Colon (tissue), 2 donors: ENCODE data around the gene MAP6.
"Not testable (repeated sequence)": the region's sequence is repeated elsewhere in the genome, so short reads cannot be mapped to it uniquely, and the experiment has no call there.

ENCODE experiments used
- FAIRE-seq: peaks from 2 replicates; lab custom pipeline; 2012; peaks lifted over from hg19 to GRCh38; lab: Jason Lieb, UNC
- donor health status: control.
- donor health status: control.

MAP6 gene

DNA sequence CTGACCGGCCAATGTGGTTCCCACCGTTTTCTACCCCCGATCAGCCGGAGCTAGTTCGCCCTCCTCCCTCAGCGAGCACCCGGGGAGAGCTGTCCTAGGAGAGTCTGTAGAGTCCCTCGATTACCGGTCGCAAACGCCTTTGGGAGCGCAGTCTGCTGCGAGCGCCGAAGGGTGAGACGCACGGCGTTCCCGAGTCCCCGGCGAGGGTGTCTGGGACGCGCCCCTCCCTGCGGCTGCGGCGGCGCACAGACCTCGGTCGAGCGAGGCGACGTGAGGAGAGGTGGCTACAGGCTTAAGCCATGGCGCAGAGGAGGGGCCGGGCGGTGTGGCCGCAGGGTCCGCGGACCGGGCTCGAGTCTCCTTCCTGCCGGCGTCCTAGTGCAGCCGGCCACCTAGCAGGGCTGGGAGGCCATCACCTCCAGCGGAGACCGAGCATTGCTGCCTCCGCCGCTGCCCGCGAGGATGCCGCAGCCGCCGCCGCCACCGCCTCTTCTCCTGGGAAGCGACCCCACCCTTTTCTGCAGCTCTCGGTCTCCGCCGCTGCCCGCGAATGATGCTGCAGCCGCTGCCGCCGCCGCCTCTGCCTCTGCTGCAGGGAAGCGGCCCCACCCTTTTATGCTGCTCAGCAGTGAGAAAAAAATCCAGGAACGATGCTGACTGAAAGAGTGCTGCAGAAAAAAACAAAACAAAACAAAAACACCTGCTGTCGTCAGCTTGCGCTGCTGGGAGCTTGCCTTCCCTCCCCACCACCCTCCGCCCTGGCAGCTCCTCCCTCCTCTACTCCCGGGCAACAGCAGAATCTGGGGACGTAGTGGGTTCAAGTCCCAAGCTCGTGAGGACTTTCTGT, at the start of gene MAP6:
TSS of gene MAP6 (minus strand) at position 588 of the 847 bp plus-strand sequence. CDS start 669 bp downstream, outside the sequence.
- no peak for FAIRE-seq

DNA sequence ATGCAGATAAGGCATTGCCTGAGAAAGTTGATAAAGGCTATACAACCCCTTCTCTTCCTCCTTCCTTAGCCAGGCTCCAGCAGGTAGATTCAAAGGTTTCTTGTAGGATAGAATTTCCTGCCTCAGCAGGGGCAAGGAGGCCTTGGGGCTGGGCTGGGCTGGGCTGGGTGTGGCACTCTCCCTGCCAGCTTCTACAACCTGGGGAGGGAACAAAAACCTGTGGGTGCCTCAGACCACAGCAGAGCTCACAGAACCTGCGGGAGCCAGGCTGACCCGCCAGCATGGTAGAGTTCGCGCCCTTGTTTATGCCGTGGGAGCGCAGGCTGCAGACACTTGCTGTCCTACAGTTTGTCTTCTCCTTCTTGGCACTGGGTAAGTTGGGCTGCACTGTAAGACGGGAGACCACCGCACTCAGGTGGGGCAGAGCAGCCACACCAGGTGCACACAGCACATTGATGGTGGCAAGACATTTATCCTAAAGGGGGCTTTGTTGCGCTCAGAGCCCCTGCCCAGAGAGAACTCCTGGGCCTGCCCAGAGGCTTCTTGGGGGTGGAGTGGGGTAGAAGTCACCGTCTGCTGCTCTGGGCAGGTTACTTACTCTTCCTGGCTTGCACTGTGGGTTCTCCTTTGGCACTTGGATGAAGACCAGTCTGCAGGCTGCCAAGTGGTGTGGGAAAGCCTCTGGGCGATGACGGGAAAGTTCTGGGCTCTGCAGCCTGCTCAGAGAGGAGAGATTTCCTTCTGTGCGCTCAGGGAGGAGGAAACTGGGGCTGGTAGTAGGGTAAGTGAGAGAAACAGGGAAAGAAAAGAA, 49.0 kb upstream of the MAP6 start, which contains the start of gene MOGAT2:
TSS of gene MOGAT2 (plus strand) at position 231 of the 811 bp plus-strand sequence. CDS start at position 282, 51 bp downstream.
- no peak for FAIRE-seq

DNA sequence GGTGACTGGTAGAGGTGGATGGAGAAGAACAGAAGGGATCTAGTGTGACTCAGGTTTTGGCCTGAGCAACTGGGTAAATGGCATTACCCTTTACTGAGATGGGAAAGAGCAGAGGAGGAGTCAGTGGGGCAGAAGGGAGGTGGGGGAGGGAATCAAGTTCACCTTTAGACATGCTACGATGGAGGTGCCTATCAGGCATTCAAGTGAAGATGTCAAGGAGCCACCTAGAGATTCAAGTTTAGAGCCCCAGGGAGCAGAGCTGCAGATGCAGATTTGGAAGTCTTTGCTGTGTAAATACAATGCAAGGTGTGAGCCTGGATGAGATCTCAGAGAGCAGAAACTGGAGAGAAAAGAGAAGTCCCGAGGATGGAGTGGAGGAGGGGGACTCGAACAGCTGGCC, 47.8 kb upstream of the MAP6 start:
- FAIRE-seq: no peak

DNA sequence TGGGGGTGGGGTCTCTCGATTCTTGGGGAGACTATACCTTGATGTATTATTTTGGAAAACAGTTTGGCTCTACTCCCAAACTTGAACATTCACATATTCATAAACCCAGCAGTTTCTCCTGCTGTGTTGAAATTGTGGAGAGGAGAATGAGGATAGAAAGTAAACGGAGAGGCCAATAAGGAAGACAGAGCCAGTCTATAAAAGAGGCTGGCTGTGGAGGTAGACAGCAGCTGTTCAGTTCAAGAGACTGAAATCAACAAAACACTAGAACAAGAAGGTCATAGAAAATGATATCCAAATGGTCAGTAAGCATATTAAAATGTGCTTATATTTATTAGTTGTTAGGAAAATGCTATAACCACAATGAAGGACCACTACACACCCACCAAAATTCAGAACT, 46.9 kb upstream of the MAP6 start:
- no peak for FAIRE-seq

DNA sequence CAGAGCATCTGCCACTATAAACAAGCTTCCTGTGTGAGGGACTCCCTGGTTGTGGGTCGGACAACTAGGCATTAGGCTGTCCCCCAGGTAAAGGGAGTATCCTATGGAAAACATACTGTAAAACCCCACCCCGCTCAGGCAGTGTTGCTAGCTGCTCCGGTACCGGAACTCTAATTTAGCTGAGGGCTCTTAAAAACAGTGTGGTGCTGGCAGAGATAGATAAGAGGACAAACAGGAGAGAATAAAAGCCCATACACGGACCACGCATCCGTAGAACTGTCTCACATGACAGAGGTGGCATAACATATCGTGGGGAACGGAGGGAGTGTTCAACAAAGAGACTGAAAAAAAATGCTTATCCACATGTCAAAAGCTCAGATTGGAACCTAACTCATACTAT, 45.4 kb upstream of the MAP6 start:
- FAIRE-seq: no peak

DNA sequence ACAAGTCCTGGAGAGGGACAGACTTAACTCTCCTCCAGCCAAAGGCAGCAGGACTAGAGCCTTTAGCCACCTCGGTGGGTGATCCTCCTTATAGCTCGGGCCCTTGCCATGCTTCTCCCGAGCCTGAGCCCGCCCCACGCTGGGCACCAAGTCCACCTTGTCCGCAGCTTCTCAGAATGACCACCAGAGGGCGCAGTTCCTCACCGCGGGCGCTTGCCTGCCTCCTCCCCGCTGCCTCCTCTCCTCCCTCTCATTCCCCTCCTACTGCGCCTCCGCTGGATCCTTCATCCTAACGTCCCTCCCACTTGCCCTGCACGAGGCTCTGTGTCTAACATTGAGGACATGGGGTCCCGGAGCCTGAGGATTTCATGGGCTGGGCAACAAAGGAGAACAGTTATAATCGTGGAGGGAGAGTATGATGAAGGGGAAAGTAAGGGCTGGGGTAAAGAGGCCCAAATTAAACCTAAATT, 37.5 kb upstream of the MAP6 start:
- FAIRE-seq: no peak

DNA sequence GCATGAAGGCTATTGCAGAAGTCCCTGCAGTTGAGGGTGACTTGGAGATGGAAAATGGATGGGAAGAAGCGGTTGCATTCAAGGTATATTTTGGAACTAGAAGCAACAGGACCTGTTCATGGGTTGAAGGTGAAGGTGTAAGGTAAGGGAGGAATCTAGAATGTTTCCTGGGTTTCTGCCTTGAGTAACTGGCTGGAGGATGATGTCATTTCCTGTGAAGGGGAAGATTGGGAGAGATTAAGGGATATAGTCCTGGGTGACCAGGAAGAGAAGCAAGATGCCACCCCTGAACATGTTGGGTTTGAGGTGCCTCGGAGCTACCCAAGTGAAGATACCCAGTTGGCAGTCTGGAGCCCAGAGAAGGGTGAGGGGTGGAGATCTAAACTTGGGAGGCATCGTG, 36.7 kb upstream of the MAP6 start:
- FAIRE-seq: no peak

DNA sequence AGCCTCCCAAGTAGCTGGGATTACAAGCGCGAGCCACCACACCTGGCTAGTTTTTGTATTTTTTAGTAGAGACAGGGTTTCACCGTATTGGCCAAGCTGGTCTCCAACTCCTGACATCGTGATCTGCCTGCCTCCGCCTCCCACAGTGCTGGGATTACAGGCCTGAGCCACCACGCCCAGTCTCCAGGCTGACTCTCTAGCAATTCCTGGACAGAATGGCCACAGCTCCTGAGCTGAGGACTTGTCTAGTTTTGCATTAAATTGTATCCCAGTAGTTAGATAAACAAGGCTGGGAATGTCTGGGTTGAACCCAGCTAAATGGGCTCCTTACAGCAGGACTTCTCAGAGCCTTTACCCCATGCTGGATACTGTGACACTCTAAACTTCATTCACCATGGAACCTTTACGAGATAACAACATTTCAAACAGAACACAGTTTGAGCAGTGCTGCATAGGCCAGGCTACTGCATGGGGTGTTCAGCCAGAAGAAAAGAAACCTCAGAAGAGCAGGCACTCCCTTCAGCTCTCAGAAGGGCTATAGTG, 34.9 kb upstream of the MAP6 start:
- FAIRE-seq: no peak

DNA sequence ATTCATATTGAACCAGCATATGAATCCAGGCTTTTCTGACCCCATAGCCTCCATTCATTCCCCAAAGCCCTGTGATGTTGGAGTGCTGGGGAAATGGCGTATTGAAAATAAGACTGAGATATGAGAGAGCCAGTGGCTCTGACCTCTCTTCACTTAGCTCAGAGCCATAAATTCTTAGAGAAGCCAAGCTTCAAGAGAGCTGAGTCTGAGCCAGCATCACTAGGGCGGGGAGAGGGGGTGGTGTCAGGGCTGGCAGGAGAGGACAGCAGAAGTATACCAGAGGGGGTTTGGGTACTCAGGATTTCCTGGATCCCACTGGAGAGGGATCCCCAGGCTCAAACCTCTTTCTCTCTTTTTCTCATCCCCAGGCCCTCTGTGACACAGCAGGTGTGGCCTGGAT, 32.1 kb upstream of the MAP6 start:
- no peak for FAIRE-seq

DNA sequence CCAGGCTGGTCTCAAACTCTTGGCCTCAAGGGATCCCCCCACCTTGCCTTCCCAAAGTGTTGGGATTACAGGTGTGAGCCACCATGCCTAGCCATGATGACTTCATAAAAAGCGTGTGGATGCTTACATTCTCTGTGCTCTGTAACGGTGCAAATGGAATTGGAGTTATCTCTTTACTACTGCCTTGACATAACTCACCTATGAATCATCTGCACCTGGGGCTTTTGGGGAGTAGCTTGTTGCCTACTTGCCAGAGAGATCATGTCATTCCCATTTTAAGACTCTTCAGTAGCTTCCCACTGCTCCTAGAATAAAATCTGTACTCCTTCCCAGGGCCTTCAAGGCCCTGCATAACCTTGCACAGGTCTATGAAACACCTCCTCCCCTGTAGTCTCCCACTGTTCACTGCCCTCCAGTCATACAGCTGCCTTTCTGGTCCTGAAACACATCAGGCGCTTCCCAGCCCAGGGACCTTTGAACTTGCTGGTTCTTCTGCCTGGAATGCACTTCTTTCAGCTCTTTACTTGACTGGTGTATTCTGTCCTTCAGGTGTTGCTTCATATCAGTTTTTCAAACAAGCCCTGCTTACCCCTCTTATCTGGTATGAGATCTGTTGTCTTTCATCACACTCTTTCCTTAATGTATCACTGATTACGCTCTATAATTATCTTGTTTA, 29.2 kb upstream of the MAP6 start:
- no peak for FAIRE-seq

DNA sequence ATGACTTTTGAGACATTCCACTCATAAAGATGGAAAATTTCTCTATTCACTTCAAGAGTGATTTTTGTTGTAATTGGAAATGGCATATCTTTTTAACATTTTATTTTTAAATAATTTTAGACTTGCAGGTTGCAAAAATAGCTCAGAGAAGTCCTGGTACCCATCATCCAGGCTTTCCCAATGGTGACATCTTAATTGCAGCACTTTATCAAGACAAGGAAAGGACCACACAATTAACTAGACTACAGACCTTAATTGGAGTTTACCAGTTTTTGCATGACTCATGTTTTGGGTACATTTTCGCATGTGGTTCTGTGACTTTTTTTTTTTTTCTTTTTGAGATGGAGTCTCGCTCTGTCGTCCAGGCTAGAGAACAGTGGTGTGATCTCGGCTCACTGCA, 23.0 kb upstream of the MAP6 start:
- FAIRE-seq: no peak

DNA sequence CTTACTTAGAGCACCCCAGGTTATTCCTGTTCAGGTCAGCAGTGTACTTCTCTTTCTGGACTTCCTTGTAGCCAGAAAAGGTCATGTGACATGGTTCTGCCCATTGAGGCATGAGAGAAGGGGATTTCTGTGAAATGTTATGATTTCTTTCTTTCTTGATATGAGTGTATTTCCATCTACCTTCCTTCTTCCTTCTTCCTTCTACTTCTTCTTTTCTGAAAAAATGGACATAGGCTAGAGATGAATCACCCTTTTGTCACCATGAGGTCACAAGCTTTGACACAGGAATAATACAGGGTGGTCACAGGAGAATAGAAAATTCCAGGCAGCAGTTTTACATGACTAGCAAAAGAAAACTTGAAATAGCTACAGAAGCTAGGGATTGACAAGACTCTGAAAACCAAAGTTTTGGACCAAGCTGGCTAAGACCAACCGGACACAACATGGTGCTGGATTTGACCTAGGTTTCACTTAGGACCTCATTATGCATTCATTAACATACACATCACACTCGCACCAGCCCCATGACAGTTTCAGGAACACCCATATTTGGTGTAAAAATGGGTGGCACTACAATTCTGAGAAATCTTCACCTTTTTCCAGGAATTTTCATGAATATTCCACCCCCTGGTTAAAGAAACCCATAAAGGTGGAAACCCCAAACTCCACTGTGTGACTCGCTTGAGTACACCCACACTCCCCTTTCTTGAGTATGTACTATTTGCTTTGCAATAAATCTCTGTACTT, 21.2 kb upstream of the MAP6 start:
- no peak for FAIRE-seq

DNA sequence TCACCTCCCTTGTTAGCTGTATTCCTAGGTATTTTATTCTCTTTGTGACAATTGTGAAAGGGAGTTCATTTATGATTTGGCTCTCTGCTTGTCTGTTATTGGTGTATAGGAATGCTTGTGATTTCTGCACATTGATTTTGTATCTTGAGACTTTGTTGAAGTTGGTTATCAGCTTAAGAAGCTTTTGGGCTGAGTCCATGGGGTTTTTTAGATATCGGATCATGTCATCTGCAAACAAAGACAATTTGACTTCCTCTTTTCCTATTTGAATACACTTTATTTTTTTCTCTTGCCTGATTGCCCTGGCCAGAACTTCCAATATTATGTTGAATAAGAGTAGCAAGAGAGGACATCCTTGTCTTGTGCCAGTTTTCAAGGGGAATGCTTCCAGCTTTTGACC, 15.0 kb upstream of the MAP6 start:
- FAIRE-seq: not testable (repeated sequence)

DNA sequence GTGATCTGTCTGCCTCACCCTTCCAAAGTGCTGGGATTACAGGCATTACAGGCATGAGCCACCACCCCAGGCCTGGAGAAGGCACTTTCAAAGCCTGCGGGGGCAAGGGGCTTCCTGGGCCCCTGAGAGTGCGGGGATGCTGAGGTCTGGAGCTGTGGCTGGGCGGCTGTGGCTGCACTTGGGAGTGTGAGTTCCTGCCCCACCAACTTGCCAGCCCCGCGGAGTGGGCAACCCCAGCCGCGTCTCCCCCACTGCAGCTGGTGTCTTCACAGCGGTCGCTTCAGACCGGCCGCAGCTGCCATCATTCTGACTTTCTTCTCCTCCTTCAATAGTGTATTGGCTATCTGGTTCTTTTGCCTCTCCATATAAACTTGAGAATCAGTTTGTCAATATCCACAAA, 10.7 kb upstream of the MAP6 start:
- FAIRE-seq: no peak

DNA sequence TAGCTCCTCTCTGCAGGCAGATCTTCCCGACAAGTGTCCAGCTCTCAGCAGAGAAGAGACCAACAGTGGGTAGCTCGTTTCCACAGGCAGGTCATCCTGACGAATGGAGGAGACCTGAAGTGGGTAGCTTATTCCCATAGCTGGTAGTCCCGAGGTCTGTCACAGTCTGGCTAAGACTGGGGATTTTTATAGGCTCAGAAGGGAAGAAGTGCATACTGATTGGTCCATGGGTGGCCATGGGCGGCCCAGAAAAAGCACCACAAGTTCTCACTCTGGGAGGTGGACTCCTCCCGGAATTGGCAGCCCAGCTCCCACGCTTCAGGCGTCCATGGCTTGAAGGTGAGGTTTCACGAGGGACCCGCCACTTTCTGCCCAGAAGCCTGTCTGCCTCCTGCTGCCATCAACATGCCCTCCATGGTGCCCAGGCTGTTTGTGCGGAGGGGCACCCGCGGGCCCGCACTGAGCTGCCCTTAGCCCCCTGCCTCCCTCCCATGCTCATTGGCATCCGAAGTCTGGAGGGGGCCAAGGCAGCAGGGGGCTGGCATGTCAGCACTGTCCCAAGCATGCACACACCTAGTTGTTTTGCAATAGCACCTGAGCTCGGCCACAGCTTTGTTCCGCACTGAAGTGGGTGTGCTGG, 9.9 kb upstream of the MAP6 start:
- no peak for FAIRE-seq

DNA sequence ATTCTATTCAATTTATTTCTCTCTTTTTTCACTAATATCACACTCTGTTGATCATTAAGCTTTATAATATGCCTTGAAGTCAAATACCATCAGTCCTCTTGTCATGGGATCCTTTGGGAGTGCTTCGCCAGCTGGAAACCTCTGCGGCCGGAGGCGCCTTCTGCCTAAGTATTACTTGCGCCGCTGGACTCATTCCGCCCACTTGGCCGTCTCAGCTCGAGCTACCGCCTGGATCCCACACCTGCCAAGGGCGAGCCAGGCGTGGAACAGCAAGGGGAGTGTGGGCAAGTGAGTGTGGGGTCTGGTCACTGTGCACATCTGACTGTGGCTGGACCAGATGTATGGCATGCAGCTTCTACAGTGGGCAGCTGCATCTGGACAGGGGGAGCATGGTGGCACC, 9.1 kb upstream of the MAP6 start:
- FAIRE-seq: no peak

DNA sequence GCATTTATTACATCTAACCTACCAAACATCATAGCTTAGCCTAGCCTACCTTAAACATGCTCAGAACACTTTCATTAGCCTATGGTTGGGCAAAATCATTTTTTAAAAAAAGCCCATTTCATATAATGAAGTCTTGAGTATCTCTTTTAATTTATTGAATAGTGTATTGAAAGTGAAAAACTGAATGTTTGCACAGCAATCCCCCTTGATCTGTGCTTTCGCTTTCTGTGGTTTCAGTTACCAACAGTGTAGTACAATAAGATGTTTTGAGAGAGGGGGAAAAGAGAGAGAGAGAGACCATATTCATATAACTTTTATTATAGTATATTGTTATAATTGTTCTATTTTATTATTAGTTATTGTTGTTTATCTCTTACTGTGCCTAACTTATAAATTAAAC, 8.4 kb upstream of the MAP6 start:
- no peak for FAIRE-seq

DNA sequence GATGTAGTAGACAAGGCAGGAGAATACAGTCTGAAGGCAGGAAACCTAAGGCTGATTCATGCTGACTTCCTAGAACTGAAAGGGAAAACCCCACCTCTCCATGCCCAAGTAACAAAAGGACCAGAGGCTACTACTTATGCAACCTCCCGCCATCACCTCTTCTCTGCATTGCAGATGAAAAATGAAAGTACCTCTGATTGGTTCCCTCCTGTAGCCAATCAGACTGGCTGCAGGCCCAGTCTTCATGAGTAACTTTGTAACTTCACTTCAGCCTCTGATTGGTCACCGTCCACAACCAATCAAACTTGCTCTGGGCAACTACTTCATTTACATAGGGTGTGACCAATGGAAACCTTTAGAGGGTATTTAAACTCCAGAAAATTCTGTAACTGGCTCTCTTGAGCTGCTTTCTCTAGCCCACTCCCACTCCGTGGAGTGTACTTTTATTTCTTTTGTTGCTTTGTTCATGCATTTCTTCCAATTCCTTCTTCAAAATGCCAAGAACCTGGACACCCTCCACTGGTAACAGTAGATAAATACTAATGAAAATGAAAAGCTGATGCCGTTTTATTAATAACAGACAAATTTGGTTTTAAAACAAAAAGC, 5.2 kb upstream of the MAP6 start:
- FAIRE-seq: no peak

DNA sequence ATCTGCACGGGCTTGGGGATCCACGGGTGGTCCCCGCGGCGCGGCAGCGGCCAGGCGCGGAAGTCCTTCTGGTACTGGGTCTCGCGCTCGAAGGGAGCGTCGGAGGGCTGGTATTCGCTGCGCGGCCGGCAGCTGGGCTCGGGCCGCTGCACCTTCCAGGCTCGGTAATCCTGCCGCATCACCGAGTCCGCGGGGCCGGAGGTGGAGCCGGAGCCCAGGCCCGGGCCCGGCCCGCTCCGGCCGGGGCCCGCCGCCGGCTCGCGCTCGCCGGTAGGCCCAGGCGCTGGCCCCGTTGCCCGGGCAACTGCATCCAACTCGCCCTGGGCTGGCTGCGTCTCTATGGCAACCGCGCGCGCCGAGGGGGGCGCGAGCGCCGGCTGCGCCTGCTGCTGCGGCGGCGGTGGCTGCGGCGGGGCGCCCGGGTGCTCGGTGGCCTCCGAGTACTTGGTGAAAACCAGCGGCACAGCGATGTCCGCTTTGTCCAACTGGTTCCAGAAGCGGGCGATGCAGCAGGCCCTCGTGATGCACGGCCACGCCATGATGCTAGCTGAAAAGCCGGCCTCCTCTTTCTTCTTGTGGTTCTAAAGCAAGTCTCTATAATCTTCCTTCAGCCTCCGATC, 897 bp downstream of the MAP6 start:
- FAIRE-seq: no peak

DNA sequence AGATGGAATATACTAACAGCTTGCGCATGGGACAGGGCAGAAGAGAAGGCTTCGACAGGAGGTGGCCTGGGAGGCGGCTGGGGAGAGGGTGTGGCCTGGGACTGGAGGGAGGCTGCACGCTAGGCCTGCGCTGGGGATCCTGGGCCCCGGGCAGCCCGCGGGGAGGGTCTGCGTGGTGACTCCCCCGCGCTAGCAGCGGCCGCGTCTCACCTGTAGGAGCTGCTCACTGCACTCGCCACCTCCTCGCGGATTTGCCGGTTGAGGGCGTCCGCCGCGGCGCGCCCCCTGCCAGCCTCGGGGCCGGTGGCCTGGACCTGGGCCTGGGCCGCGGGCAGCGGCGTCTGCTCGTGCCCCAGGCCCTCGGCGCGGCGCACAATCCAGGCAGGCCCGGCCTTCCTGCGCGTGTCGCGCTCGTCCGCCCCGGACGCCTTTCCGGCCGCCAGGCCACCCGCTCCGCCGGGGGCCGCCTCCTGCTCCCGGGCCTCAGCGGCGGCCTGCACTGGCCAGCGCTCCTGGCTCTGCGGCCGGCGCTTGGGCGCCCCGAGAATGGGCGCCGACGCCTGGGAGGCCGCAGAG, 1.5 kb downstream of the MAP6 start:
- no peak for FAIRE-seq
